Measurements from ENCODE around the gene TIMELESS. TPM values are rescaled to one million over a fixed set of nuclear protein-coding genes. Genes with fewer than 3 reads are reported as not detected.
"Not testable (repeated sequence)": the region's sequence is repeated elsewhere in the genome, so short reads cannot be mapped to it uniquely, and the experiment has no call there.

Gene TIMELESS
- total and polyA plus RNA-seq, 9 of the 15 experiments (the other 6 are each of a cell fraction or from before 2014, with no cell fraction given) = 11.9 to 59.2 (median 35.8) TPM

- 37% methylated on average over 3 of the region's 3 CpGs for whole genome bisulfite sequencing (ENCODE audit: insufficient coverage, low coverage, missing lambda C conversion rate)
- H3K4me2 ChIP-seq (ENCODE audit: insufficient read depth, low read length); H3K36me3 ChIP-seq (ENCODE audit: control insufficient read depth, insufficient read depth, low read length); CTCF ChIA-PET (ENCODE audit: low intra/inter-chr PET ratio); in situ Hi-C loops (cut with MboI); H3K27me3 ChIP-seq (ENCODE audit: control insufficient read depth in 2 of 2, insufficient read depth in 2 of 2, low read length in 2 of 2); H3K79me2 ChIP-seq (ENCODE audit: control insufficient read depth, insufficient read depth, low read length); intact Hi-C loops (cut with micrococcal nuclease); DNase-seq (ENCODE audit: extremely low read depth in 1 of 4, low spot score in 3 of 4); FAIRE-seq; BruUV-seq (replicated peaks); H3K9me1 ChIP-seq (ENCODE audit: control insufficient read depth, insufficient read depth, low read length); POLR2A ChIA-PET; H3K9me3 ChIP-seq (replicated peaks; ENCODE audit: control insufficient read depth, insufficient read depth, low read depth, low read length); ATAC-seq; H3K9ac ChIP-seq (ENCODE audit: insufficient read depth in 1 of 2, low read depth in 2 of 2, low read length in 2 of 2); H2AFZ ChIP-seq (ENCODE audit: low read depth, low read length); H3K4me3 ChIP-seq; H3K27ac ChIP-seq (ENCODE audit: extremely low read depth, low read depth, low read length); H3K4me1 ChIP-seq (replicated peaks in 1 of 2; ENCODE audit: control insufficient read depth in 2 of 2, insufficient read depth in 2 of 2, low read length in 2 of 2); H4K20me1 ChIP-seq (replicated peaks; ENCODE audit: control insufficient read depth, insufficient read depth, low read length): not testable (repeated sequence)
These were observed 49.8 kb downstream of the TIMELESS start for GRCh38 chr12:56399466-56399865.

GRCh38 chr12:56398324-56398723 is 50.9 kb downstream of the TIMELESS start:
- Histone ChIP-seq H4K20me1 (replicated peaks; ENCODE audit: control insufficient read depth, insufficient read depth, low read length) (no peaks in the 10 kb centered on the region), H3K79me2 (ENCODE audit: control insufficient read depth, insufficient read depth, low read length) (no peaks in the 10 kb centered on the region), H3K36me3 (ENCODE audit: control insufficient read depth, insufficient read depth, low read length) (no peaks in the 10 kb centered on the region), H3K4me2 (ENCODE audit: insufficient read depth, low read length) (no peak overlapping the region), H3K9me1 (ENCODE audit: control insufficient read depth, insufficient read depth, low read length) (no peaks in the 10 kb centered on the region), H3K27ac (ENCODE audit: extremely low read depth, low read depth, low read length) (no peak overlapping the region), H3K9me3 (replicated peaks; ENCODE audit: control insufficient read depth, insufficient read depth, low read depth, low read length) (no peaks in the 10 kb centered on the region), H3K4me1 (replicated peaks in 1 of 2; ENCODE audit: control insufficient read depth in 2 of 2, insufficient read depth in 2 of 2, low read length in 2 of 2) (no peaks in the 10 kb centered on the region; a peak in 1 of 5 replicates), H2AFZ (ENCODE audit: low read depth, low read length) (no peak overlapping the region), H3K9ac (ENCODE audit: insufficient read depth in 1 of 2, low read depth in 2 of 2, low read length in 2 of 2) (no peak overlapping the region), H3K4me3 (no peak overlapping the region), H3K27me3 (ENCODE audit: control insufficient read depth in 2 of 2, insufficient read depth in 2 of 2, low read length in 2 of 2) (0 out of 5 replicates have a peak, but pooled peaks cover 0 to 6% of the 10 kb centered on the region in 2 experiments)
- in situ Hi-C loops (cut with MboI) (no loop called here), intact Hi-C loops (cut with micrococcal nuclease) (no loop called here)
- ChIA-PET CTCF (ENCODE audit: low intra/inter-chr PET ratio) (no interaction called here), POLR2A (interaction anchor here (1.4 to 1.5 kb wide), 2 partner anchors 14 to 38 kb away, joined by 4 to 5 read pairs; partner anchors contain the start of gene STAT2)
- ATAC-seq (no peak), DNase-seq (ENCODE audit: extremely low read depth in 1 of 4, low spot score in 3 of 4) (no peak), FAIRE-seq (no peak)
- BruUV-seq (replicated peaks) = no TSS peak
- TF ChIP-seq MAX (CRISPR knock-in tag; IDR thresholded peaks at IDR 0.05) (no peak), ZC3H4 (CRISPR knock-in tag; IDR thresholded peaks at IDR 0.05; ENCODE audit: borderline replicate concordance) (no peak), IFI16 (CRISPR knock-in tag; IDR thresholded peaks at IDR 0.05) (no peak), JUNB (CRISPR knock-in tag; conservative IDR thresholded peaks at IDR 0.05) (no peak), GATA2 (CRISPR knock-in tag; IDR thresholded peaks at IDR 0.05) (no peak), KHSRP (IDR thresholded peaks at IDR 0.05) (no peak), IRF1 (CRISPR knock-in tag; IDR thresholded peaks at IDR 0.05; ENCODE audit: borderline replicate concordance) (no peak), ARID3A (IDR thresholded peaks at IDR 0.05; ENCODE audit: borderline replicate concordance, low read depth, low read length) (no peak), PREB (CRISPR knock-in tag; IDR thresholded peaks at IDR 0.05) (no peak), SIN3A (IDR thresholded peaks at IDR 0.05; ENCODE audit: borderline replicate concordance in 2 of 2, control insufficient read depth in 1 of 2, low read depth in 2 of 2, low read length in 2 of 2) (no peak), POLR2AphosphoS5 (IDR thresholded peaks at IDR 0.05; ENCODE audit: control insufficient read depth, insufficient read depth, low read depth, low read length) (no peak)
